Endometrial microvascular endothelial cells (primary cell): Measurements from ENCODE around the gene FOXP4. TPM values are rescaled to one million over a fixed set of nuclear protein-coding genes. Genes with fewer than 3 reads are reported as not detected.
"Not testable (repeated sequence)": the region's sequence is repeated elsewhere in the genome, so short reads cannot be mapped to it uniquely, and the experiment has no call there.

Experiments
- in situ Hi-C: cut with HindIII; loops from 2 replicates; pipeline ENCODE4 v1.10.0; 2017; ENCODE audit warnings: low sequenced_read_pairs, low pct_unique_long_range_greater_than_20kb; ENCODE audit errors: inconsistent ontology term
- total RNA-seq: library from RNA; depleted of rRNA; stranded (reverse); fragments of >200 nt; gene quantifications from one replicate; pipeline ENCODE4 v1.2.3, GENCODE V29; 2015; ENCODE audit errors: inconsistent ontology term

The FOXP4 gene
- total RNA-seq, 1 donor from 2014 or later, result 6.1 TPM

DNA sequence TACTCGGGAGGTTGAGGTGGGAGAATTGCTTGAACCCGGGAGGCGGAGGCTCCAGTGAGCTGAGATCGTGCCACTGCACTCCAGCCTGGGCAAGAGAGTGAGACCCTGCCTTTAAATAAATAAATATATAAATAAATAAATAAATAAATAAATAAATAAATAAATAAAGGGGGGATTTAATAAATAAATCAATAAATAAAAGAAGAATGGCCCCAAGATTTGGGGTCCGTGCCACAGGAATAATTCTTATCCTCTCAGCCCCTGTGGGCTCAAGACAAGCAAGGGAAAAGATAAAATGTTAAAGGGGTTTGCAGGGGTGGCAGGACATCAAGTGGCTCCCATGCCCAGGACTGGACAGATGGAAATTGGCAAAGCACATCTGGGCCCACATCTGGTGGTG lies 60.9 kb downstream of the FOXP4 start:
- in situ Hi-C loops, result no loop called here

DNA sequence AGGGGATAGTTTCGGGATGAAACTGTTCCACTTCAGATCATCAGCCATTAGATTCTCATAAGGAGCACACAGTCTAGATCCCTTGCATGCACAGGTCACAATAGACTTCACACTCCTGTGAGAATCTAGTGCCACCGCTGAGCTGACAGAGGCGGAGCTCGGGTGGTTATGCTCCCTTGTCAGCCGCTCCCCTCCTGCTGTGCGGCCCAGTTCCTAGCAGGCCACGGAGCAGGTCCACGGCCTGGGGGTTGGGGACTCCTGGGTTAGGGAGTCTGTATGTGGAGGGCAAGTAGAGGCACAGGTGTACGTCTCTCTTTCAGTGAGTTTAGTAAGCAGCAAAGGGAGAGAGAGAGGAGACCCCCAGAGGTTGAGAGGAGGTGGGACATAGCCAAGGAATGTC lies 61.6 kb downstream of the FOXP4 start:
- in situ Hi-C loops, result no loop called here

DNA sequence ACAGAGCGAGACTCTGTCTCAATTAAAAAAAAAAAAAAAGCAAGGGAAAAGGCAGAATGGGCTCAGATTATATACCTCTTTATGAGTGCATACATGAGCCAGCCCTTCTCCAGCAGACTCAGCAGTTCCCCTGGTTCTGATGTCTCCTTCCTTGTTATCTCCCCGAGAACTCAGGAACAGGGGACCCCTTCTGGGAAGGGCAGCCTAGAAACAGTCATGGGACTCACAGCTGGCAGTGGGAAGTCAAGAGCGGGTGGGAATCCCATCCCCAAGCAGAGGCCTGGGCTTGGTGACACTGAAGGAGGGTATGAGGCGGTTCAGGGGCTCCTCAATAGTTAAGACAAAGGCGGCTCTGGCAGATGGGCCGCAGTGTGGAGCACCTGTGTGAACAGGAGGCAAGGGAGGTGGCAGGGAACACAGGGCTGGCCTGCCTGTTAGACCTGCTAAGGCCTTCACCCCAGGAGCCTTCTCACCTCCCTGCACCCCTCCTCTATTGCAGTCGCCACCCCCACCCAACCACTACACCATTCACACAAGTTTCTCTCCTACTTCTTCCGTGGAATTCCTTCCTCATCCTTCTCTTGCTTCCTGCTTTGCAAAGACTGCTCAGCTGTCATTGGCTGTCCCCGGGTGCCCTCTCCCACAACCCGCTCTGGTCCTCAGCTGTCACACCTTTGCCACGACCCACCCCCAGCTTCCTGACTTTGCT lies 62.4 kb downstream of the FOXP4 start:
- in situ Hi-C loops, result no loop called here

DNA sequence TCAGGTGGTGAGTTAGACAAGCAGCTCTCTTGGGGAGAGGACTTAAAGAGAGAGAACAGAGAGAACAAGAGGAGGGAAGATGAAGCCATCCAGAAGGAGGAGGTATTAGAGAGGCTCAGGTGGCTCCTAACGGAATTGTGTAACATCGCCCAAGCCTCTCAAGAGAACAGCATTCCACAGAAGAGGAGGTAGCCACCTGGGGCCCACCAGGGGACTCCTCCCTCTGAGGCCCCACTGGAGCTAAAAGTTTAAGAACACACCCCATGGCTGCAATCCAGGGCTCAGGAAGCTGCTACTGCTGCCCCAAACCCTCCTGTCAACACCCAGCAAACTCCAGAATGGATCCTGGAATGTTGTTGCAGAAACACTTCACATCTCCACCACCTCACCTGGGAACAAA lies 68.5 kb downstream of the FOXP4 start:
- in situ Hi-C loops, result no loop called here

DNA sequence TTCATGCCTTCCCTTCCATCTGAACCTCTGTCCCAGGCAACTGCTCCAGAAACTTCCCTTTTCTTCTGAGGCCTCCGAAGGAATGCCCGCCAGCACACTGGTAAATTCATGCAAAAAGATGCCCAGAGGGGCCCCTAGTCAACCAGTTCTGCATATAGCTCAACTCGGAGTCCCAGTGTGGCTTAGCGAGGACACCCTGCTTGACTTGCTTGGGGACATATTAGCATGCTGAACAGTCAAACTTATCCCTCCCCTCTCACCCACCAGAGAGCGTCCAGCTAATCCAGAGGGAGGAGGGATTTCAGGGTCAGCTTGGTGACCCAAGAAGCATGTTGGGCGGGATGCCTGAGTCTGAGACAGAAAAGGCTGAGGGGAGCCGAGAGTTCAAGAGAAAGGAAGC lies 69.1 kb downstream of the FOXP4 start:
- in situ Hi-C loops, result no loop called here

DNA sequence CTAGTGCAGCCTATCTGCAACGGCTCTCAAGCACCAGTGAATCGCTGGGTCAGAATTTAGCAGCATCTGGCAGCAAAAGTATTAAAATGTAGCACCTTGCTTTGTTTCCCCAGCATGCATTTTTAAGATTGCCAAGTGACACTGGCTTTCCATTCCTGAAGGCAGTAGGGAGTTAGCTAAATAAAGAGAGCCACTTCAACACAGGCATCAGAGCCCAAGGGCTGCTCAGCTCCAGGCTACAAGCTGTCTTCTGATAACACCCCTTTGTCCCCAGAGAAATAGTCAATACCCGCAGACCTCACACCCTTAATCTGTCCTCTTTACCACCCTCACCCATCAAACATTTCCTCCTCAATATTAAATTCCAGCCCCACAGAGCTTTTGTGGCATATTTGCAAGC lies 72.4 kb downstream of the FOXP4 start:
- in situ Hi-C loops, result no loop called here

DNA sequence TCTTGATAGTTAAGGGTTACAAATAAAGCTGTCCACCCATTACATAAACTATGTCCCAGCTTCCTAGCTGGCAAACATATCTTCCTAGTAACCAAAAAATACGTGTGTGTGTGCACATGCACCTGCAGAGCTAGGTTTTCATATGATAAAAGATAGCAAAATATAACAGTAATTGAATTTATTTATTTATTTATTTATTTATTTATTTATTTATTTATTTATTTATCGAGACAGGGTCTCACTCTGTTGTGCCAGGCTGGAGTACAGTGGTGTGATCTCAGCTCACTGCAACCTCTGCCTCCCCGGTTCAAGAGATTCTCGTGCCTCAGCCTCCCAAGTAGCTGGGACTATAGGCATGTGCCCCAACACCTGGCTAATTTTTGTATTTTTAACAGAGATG lies 73.0 kb downstream of the FOXP4 start:
- in situ Hi-C loops, result not testable (repeated sequence)

DNA sequence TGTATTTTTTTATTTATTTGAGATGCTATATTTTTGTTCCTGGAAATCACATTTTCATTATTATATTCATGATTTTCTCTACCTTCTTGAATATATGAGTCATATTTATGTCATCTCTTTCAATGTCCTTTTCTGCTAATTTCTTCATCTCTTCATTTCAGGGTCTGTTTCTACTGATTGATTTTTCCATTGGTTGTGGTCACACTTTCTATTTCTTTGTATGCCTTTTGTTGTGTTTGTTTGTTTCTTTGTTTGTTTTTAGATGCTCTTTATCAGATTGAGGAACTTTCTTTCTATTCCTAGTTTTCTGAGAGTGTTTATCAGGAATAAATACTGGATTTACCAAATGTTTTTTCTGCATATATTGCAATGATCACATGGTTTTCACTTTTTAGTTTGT lies 75.2 kb downstream of the FOXP4 start:
- in situ Hi-C loops, result no loop called here

DNA sequence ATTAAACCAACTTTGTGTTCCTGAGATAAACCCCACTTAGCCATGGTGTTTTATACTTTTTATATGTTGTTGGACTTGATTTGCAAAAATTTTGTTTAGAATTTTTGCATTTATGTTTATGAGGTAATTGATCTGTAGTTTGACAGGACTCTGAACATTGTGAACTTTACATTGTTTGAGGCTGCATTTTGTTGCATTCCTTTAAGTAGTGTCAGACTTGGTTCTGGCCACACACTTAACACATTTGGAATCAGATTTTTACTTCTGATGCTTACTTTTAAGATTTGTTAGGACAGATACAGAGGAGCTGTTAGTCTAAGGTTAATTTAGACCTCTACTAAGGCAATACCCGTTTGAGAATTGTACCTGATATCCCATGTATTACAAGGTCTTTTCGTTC lies 75.6 kb downstream of the FOXP4 start:
- in situ Hi-C loops, result no loop called here

DNA sequence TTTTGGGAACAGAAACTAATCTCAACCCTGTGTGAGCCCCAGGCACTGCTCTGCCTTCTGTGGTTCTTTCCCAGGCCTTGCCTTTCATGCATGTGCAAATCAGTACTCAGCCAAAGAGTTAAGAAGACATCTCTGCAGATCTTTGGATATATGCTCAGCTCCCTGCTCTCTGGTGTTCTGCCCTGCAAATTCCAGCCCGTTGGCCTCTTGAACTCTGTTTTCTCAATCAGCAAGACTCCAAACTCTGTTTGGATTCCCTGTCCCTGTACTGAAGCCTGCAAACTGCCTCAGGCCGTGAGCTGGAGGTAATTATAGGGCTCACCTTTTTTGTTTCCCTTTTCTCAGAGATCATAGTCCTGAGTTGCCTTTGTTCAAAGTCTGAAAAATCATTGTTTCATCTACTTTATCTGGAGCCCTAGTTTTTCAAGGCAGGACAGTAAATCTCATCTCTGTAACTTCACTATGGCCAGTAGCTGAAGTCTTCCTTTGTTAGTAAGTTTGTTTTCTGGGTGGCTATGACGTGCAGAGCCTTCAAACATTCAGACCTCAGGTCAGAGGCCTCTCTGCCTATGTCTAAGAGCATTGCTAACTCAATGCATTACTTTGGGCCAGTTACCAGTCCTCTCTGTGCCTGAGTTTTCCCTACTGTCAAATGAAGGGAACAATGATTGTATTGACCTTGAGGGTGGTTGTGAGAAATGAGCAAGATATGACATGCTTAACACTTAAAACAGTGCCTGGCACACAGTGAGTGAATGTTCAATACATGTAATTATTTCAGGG lies 76.2 kb downstream of the FOXP4 start:
- in situ Hi-C loops, result no loop called here

DNA sequence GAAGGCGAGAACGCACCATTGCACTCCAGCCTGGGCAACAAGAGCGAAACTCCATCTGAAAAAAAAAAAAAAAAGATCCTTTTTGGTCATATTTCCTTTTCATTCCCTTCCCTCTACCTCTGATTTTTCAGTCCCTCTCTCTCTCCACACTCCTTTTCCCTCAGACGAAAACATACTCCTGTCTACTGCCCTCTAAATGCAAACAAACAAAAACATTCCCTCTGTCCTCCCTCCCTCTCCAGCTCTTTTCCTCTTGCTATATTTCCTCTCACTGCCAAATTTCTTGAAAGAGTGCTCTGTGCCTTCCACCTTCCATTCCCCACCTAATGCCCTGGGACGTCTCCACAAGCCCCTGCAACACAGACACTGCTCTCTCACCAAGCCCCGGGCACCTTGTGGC lies 77.1 kb downstream of the FOXP4 start:
- in situ Hi-C loops, result no loop called here

DNA sequence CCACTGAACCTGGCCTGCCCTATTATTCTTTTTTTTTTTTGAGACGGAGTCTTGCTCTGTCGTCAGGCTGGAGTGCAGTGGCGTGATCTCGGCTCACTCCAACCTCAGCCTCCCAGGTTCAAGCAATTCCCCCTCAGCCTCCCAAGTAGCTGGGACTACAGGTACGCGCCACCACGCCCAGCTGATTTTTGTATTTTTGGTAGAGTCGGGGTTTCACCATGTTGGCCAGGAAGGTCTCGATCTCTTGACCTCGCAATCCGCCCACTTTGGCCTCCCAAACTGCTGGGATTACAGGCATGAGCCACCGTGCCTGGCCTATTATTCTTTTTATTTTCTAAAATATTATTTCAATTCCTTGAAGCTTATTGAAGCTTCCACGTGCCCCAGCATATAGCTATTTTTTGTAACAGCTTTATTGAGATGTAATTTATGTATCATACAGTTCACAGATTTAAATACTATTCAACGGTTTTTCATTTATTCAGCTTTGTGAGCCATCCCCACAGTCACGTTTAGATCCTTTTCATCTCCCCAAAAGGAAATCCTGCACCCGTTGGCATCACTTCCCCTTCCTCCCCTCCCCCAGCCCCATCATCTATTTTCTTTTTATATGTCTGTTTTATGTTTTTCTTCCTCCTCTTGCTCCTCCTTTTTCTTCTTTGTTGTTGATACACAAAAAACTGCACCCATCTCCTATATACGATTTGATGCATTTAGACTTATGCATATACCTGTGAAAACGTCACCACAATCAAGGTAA lies 78.6 kb downstream of the FOXP4 start:
- in situ Hi-C loops, result no loop called here

DNA sequence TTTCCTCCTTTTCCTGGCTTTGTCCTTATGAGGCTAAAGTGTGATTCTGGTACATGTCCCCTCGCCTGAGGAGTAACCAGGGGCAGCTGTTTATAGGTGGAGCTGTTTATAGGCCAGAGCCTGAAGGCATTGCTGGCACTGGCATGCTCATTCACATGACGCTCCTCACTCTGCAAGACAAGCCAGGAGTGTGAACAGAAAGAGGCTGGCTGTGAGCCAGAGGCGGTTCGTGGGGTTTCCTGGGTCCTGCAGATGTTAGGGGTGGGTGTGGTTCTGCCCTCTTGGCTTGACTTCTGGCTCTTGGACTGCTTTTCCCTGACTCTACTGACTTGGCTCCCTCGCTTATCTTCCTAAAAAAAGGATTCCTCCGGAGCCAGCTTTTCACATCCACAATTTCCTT lies 79.3 kb downstream of the FOXP4 start:
- in situ Hi-C loops, result no loop called here

DNA sequence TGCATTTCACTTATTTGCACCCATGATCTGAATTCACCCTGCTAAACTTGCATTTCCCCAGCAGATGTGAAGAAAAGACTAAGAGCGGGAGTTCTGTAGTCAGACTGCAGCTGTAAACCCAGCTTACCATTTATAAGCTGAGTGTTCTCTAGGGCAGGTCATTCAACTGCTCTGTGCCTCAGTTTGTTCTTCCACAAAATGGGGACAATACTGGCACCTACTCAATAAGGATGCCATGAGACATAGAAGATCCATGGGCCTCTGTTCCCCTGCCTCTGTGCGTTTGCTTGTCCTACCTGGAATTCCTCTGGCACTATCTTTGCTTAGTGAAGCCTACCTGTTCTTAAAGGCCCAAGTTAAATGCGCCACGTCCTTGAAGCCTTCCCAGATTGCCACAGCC lies 79.8 kb downstream of the FOXP4 start:
- in situ Hi-C loops, result no loop called here

DNA sequence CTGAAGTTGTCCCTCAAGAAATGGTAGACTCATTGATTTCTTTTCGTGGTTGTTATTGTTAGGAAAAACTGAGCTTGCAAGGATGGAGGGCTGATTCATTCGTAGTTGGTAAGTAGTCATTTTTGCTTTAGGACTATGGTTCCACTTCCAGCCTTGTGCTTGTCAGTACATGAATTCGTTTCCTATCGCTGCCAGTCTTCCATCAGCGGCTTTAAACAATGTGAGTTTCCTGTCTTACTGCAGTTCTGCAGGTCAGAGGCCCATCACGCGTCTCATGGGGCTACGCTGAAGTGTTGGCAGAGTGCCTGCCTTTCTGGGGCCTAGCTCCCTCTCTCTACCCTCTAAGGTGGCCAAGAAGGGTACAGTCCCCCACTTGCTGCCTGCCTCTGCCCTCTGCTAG lies 80.7 kb downstream of the FOXP4 start:
- in situ Hi-C loops, result no loop called here

DNA sequence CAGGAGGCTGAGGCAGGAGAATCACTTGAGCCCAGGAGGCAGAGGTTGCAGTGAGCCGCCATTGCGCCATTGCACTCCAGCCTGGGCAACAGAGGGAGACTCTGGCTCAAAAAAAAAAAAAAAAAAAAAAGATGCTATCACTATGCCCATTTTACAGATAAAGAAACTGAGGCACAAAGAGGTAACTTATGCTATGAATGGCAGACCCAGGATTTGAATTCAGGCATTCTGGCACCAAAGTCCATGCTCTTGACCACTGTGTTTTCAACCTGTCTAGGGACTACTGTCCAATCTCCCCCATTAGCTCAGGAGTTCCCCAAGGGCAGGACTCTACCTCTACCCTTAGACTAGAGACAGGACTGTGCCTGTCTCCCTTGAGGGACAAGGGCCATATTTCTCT lies 82.9 kb downstream of the FOXP4 start:
- in situ Hi-C loops, result no loop called here

DNA sequence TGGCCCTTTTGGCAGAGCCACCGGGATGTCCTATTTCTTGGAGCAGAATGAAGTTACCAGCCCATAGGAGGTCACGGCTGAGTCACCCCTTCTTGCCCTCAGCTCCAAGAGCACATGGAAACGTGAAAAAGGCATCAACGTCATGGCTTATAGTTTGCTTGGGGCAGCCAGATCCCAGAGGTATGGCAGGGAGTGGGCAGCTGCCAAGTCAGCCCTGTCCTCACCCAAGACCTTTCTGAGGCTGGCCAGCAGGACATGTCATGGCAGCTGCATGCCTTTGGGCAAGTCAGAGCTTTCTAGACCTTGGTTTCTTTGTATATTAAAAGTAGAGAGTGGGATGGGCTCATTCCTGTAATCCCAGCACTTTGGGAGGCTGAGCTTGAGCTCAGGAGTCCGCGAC lies 83.9 kb downstream of the FOXP4 start:
- in situ Hi-C loops, result no loop called here

DNA sequence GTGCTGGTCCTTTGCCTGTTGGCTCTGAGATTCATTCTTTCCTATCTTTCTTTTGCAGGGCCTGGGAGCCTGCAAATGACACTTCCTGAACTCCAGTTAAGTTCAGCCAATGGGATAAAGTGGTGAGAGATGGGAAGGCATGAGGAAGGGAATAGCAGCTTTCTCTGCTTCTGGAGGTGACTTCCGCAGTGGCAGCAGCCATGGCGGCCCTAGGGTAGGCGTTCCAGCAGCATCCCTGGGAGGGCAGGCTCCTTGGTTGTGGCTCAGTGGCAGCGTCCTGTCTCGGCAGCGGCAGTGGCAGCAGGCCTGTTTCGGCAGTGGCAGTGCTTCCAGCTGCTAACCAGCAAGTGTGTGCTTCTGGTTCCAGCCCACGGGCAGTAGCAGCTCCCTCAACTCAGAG lies 84.8 kb downstream of the FOXP4 start:
- in situ Hi-C loops, result no loop called here

DNA sequence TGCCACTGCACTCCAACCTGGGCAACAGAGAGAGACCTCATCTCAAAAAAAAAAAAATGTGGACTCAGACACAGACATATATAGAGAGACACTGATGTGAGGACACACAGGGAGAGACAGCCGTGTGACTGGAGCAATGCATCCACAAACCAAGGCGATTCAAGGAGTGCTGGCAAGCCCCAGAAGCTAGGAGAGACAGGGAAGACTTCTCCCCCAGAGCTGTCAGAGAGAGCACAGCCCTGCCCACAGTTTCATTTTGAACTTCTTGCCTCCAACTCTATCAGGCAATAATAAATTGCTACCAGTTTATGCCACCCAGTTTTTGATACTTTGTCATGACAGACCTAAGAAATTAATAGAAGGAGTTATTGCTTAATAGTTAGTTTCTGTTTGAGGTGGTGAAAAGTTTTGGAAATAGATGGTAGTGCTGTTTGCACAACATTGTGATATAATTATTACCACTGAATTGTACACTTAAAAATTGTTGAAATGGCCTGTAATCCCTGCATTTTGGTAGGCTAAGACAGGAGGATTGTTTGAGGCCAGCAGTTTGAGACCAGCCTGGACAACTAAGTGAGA lies 87.0 kb downstream of the FOXP4 start:
- in situ Hi-C loops, result no loop called here

DNA sequence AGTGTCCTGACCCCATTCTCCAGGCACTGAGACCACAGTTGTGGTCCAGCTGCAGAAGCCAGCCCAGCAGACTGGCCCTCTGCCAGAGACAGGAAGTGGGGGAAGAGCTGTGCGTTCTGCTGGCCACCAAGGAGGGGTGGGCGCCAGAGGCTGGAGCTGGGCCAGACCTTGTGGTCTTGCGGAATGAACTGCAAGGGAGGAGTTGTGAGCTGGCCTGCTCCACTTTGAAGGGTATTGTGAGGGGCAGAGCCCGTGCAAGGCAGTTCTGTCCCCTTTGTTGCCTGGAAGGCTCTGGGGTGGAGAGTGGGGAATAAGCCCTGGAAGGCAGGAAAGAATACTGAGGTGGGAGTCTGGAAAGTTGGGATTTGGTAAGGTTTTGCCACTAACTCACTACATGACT lies 88.5 kb downstream of the FOXP4 start:
- in situ Hi-C loops, result no loop called here
